Measurements from ENCODE around the gene DPYSL5.

DPYSL5 gene

GRCh38 chr2:26913999-26914658 is 66.2 kb downstream of the DPYSL5 start:
- TF ChIP-seq, protein P1, sequence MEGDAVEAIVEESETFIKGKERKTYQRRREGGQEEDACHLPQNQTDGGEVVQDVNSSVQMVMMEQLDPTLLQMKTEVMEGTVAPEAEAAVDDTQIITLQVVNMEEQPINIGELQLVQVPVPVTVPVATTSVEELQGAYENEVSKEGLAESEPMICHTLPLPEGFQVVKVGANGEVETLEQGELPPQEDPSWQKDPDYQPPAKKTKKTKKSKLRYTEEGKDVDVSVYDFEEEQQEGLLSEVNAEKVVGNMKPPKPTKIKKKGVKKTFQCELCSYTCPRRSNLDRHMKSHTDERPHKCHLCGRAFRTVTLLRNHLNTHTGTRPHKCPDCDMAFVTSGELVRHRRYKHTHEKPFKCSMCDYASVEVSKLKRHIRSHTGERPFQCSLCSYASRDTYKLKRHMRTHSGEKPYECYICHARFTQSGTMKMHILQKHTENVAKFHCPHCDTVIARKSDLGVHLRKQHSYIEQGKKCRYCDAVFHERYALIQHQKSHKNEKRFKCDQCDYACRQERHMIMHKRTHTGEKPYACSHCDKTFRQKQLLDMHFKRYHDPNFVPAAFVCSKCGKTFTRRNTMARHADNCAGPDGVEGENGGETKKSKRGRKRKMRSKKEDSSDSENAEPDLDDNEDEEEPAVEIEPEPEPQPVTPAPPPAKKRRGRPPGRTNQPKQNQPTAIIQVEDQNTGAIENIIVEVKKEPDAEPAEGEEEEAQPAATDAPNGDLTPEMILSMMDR (IDR thresholded peaks at IDR 0.05; ENCODE audit: low read depth, low read length): no peak
- DNase-seq (ENCODE audit: extremely low read depth, low read depth): no peak

- TF ChIP-seq, protein P1 (IDR thresholded peaks at IDR 0.05; ENCODE audit: low read depth, low read length): no peak
- no peak for DNase-seq (ENCODE audit: extremely low read depth, low read depth)
Observed at GRCh38 chr2:26914659-26915310, 66.9 kb downstream of the DPYSL5 start.

GRCh38 chr2:26915316-26915715 is 67.4 kb downstream of the DPYSL5 start:
- no peak for DNase-seq (ENCODE audit: extremely low read depth, low read depth)
- TF ChIP-seq, protein P1 (IDR thresholded peaks at IDR 0.05; ENCODE audit: low read depth, low read length): no peak

GRCh38 chr2:26916128-26916692 is 68.3 kb downstream of the DPYSL5 start:
- TF ChIP-seq, protein P1 (IDR thresholded peaks at IDR 0.05; ENCODE audit: low read depth, low read length): no peak
- no peak for DNase-seq (ENCODE audit: extremely low read depth, low read depth)

- TF ChIP-seq, protein P1 (IDR thresholded peaks at IDR 0.05; ENCODE audit: low read depth, low read length): no peak
- DNase-seq (ENCODE audit: extremely low read depth, low read depth): no peak
Observed at GRCh38 chr2:26917135-26917836, 69.4 kb downstream of the DPYSL5 start.

GRCh38 chr2:26921323-26921722 is 73.4 kb downstream of the DPYSL5 start:
- TF ChIP-seq, protein P1 (IDR thresholded peaks at IDR 0.05; ENCODE audit: low read depth, low read length): no peak

More at GRCh38 chr2:26921323-26921722, 73.4 kb downstream of the DPYSL5 start:
- no peak for DNase-seq (ENCODE audit: extremely low read depth, low read depth)
